ENCODE results near the gene PHB1.
"Not testable (repeated sequence)": the region's sequence is repeated elsewhere in the genome, so short reads cannot be mapped to it uniquely, and the experiment has no call there.

The PHB1 gene

GRCh38 chr17:49372425-49372824 is 42.3 kb downstream of the PHB1 start:
- no peak for DNase-seq

DNA sequence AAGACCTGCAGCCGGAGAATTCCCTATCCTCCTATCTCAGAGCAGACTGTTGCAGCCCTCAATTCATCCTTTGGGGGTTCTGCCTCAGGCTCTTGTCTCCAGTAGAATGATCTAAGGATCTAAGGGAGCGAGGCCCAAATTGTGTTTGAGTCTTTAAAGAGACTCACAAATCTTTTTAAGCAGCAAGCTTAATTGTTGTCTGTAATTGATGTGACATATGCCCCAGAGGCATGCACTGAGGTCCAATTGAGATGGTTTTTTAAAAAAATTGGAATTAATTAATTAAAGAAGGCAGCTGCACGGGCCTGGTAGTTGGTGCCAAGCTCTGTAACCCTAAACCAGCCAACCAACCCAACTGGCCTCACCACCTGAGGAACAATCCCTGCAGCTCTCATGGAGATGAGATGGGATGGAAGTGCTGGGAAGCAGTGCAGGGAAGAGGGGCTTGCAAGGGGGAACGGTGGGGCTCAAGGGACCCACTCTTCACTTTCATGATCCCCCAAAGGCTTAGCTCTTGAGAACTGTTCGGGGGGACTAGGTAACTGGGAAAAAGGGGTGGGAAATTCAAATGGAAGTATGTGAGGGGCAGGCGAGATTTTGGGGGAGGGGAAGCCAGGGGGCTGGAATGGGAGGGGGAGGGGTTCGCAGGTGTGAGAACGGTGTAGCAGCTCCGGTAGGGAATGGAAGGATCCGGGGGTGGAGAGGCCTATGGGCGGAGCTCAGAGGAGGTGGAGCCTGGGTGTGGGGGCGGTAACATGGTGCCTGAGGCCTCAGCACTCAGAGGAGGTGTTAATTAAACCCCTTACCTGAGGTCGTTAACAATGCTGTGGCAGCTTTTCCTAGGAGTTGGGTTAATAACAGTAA is 43.5 kb downstream of the PHB1 start:
- peak in 2 of 3 experiments; percentile 61 to 78 for DNase-seq

GRCh38 chr17:49369760-49370159 is 44.9 kb downstream of the PHB1 start:
- DNase-seq: no peak

GRCh38 chr17:49369089-49369488 is 45.6 kb downstream of the PHB1 start:
- no peak for DNase-seq

GRCh38 chr17:49365667-49366066 is 49.0 kb downstream of the PHB1 start:
- peak in 2 of 3 experiments; percentile 8 to 57 for DNase-seq

DNA sequence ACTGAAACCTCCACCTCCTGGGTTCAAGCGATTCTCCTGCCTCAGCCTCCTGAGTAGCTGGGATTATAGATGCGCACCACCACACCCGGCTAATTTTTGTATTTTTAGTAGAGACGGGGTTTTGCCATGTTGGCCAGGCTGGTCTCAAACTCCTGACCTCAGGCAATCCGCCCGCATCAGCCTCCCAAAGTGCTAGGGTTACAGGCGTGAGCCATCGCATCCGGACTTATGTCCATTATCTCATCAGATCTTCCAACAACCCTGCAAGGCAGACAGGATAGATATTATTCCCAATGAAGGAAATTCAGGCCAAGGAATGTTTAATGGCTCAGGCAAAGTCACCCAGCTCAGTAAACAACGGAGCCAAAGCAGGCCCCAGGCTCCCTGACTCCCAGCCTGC is 49.6 kb downstream of the PHB1 start:
- not testable (repeated sequence) for DNase-seq

DNA sequence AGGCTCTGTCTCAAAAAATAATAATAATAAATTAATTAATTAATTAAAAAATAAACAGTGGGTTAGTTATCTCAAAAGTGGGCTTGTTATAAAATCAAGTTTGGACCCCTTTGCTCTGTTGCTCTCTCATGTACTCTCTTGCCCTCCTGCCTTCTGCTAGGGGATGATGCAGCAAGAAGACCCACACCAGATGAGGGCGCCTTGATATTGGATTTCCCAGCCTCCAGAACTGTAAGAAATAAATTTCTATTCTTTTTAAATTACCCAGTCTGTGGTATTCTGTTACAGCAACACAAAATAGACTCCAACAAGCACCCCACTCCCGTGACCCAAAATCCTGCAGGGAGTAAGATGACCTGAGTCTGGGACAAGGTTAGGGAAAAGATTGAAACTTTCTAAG is 50.6 kb downstream of the PHB1 start:
- no peak for DNase-seq

GRCh38 chr17:49363251-49363650 is 51.4 kb downstream of the PHB1 start:
- no peak for DNase-seq

- no peak for DNase-seq
These were observed 52.0 kb downstream of the PHB1 start for GRCh38 chr17:49362723-49363117.

GRCh38 chr17:49361902-49362722 is 52.6 kb downstream of the PHB1 start, which contains the start of gene ZNF652:
Gene ZNF652 (minus strand): TSS chr17:49362250. CDS start chr17:49317725, 44,525 bp downstream.
- DNase-seq: peak; percentile 97 to 99 (median 97)

GRCh38 chr17:49361129-49361901 is 53.4 kb downstream of the PHB1 start:
- peak; percentile 55 to 79 (median 78) for DNase-seq

GRCh38 chr17:49360796-49361128 is 53.9 kb downstream of the PHB1 start:
- no peak for DNase-seq

- DNase-seq: peak in 1 of 3 experiments; percentile 50
These were observed 54.5 kb downstream of the PHB1 start for GRCh38 chr17:49359990-49360795.

DNA sequence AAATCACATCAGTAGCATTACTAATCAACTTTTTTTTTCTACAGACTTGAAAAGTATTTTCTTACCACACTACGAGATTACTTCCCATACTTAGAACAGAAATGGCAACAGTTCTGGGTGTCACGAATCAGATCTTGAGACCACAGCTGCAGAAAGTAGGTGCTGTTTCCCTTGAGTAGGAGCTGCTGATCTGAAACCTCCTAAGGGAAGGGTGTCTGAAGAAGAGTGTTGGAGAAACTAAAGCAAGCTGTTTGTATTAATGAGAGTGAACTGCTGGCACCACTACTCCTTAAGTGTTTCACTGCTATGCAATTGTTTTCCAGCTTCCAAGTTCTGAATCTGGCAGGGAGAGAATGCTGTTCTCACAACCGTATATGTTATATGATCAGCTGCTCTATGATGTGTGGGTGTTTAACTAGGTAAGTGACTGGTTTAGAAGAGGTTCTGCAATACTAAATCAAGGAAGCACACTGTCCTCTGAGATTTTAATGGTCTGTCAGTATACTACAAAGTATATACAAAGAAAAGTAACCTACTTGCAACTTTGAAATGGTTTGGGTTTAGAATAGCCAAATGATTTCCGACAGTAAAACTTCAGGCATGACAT is 55.9 kb downstream of the PHB1 start:
- DNase-seq: no peak

DNA sequence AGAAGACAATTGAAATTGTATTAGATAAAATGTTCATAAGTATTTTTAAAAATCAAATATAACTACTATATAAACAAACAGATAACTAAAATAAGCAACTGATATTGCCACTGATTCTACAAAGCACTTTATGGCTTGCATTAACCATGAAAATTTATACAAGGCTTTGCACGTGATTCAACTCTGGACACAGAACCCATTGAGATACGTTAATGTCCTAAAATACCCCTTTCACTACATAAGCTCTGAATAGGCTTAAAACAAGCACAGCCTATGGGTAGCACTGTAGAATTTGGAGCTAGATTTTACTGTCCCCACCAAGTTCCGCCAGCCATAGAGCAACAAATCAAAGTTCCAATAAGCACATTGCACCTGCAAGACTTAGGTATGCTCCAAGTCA is 57.2 kb downstream of the PHB1 start:
- DNase-seq: no peak

DNA sequence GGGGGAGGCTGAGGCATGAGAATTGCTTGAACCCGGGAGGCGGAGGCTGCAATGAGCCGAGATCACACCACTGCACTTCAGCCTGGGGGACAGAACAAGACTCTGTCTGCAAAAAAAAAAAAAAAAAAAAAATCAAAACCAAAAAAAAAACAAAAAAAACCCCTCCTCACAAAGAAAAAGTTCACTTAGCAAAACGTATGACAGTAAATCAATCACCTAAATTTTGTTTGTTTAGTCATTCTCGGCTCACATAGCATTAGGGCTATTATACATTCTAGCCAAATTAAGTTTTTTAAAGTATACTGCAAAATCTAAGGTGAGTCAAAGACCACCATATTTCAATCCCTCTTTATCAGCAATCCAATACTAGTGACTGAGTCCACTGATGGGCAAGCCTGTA is 58.4 kb downstream of the PHB1 start:
- no peak for DNase-seq

Measured in NCI-H1417 (cell line).